ENCODE results near the gene TELO2.

TELO2 gene

DNA sequence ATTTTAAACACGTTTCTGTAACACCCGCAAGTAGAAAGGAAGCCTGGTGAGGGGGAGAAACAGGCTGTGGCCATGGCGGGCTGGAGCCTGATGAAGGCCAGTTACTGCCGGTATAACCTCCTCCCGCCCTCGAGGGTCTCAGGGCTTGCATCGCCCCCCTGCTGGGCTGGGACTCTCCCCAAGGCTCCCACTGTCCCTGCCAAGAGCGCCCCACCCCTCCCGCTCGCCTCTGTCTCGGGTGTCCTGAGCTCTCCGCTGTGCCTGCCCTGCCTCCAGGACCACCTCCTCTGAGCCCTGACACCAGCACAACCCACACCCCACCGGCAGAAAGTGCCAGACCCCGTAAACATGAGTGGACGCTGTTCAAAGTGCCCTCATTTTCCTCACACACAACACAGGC is 59.0 kb downstream of the TELO2 start:
- TF ChIP-seq CTCF (IDR thresholded peaks at IDR 0.05) = no peak
- Histone ChIP-seq H3K27me3 (ENCODE audit: control insufficient read depth, insufficient read depth, low read length) (no peaks in the 10 kb centered on the region), H3K27ac (no peak overlapping the region), H3K4me2 (ENCODE audit: low read length) (no peak overlapping the region), H3K79me2 (peaks cover 5% of the 10 kb centered on the region), H3K36me3 (ENCODE audit: control insufficient read depth, insufficient read depth, low read length) (no peaks in the 10 kb centered on the region), H3K9me3 (ENCODE audit: control insufficient read depth, low read length) (no peaks in the 10 kb centered on the region), H3K9ac (no peak overlapping the region), H3K4me1 (no peaks in the 10 kb centered on the region), H3K4me3 (ENCODE audit: low read depth, low read length) (no peak overlapping the region), H2AFZ (no peak overlapping the region)

DNA sequence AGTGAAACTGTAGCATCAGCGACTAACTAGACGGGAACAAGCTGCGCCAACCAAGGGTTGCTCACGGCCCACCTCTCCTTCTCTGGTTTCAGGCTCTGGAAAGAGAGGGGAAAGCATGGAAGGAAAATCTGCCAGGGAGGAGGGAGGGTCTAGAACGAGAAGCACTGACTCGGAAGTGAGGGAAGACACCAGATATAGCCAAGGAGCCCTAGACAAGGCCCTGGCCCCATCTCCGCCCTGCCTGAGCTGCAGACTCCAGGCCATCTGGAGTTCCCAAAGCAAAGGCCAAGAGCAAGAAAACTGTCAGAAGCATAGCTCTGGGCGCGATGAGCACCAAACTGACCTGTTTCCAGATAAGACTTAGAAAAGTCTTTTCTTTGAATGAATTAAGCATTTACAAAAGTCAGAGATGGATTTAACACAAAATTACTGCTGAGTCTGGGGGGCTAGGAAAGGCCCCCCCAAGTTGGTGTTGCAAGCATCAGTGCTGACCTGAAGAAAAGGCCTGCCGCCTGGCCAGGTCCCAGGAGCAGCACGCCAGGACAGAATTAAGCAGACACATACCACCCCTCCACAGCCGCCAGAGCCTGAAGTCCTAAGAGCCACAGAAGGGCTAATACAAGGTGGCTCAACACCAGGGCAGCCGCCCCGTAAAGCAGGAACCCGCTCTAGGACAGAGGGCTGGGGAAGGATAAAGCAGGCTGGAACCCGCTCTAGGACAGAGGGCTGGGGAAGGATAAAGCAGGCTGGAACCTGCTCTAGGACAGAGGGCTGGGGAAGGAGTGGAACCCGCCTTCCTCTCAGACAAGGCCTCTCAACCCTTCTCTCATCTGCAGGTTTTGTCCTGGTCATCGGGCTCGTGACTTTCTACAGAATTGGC is 61.0 kb downstream of the TELO2 start:
- Histone ChIP-seq H3K27me3 (ENCODE audit: control insufficient read depth, insufficient read depth, low read length) (no peaks in the 10 kb centered on the region), H3K27ac (no peak overlapping the region), H3K79me2 (peaks cover 5% of the 10 kb centered on the region), H3K36me3 (ENCODE audit: control insufficient read depth, insufficient read depth, low read length) (no peaks in the 10 kb centered on the region), H3K9me3 (ENCODE audit: control insufficient read depth, low read length) (no peaks in the 10 kb centered on the region), H3K4me3 (ENCODE audit: low read depth, low read length) (no peak overlapping the region), H3K4me2 (ENCODE audit: low read length) (no peak overlapping the region), H2AFZ (no peak overlapping the region), H3K9ac (no peak overlapping the region), H3K4me1 (no peaks in the 10 kb centered on the region)
- no peak for TF ChIP-seq CTCF (IDR thresholded peaks at IDR 0.05)

DNA sequence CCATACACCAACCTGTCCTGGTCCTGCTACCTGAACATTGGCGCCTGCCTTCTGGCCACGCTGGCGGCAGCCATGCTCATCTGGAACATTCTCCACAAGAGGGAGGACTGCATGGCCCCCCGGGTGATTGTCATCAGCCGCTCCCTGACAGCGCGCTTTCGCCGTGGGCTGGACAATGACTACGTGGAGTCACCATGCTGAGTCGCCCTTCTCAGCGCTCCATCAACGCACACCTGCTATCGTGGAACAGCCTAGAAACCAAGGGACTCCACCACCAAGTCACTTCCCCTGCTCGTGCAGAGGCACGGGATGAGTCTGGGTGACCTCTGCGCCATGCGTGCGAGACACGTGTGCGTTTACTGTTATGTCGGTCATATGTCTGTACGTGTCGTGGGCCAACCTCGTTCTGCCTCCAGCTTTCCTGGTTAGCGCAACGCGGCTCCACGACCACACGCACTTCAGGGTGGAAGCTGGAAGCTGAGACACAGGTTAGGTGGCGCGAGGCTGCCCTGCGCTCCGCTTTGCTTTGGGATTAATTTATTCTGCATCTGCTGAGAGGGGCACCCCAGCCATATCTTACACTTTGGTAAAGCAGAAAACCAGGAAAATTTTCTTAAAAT is 61.8 kb downstream of the TELO2 start:
- no peaks in the 10 kb centered on the region for H3K27me3 ChIP-seq (ENCODE audit: control insufficient read depth, insufficient read depth, low read length)
- no peak overlapping the region for H2AFZ ChIP-seq
- H3K9ac ChIP-seq = no peak overlapping the region
- no peaks in the 10 kb centered on the region for H3K36me3 ChIP-seq (ENCODE audit: control insufficient read depth, insufficient read depth, low read length)
- H3K4me3 ChIP-seq (ENCODE audit: low read depth, low read length) = no peak overlapping the region
- no peaks in the 10 kb centered on the region for H3K9me3 ChIP-seq (ENCODE audit: control insufficient read depth, low read length)
- TF ChIP-seq CTCF (IDR thresholded peaks at IDR 0.05) = no peak
- H3K79me2 ChIP-seq = peaks cover 5% of the 10 kb centered on the region
- H3K4me1 ChIP-seq = no peaks in the 10 kb centered on the region
- H3K27ac ChIP-seq = no peak overlapping the region
- H3K4me2 ChIP-seq (ENCODE audit: low read length) = no peak overlapping the region

GRCh38 chr16:1556254-1556653 is 63.1 kb downstream of the TELO2 start:
- Histone ChIP-seq H3K27me3 (ENCODE audit: control insufficient read depth, insufficient read depth, low read length) (no peaks in the 10 kb centered on the region), H3K4me3 (ENCODE audit: low read depth, low read length) (no peak overlapping the region), H3K36me3 (ENCODE audit: control insufficient read depth, insufficient read depth, low read length) (no peaks in the 10 kb centered on the region), H3K27ac (no peak overlapping the region), H3K79me2 (peaks cover 5% of the 10 kb centered on the region), H3K9ac (no peak overlapping the region), H3K4me2 (ENCODE audit: low read length) (no peak overlapping the region), H2AFZ (no peak overlapping the region), H3K9me3 (ENCODE audit: control insufficient read depth, low read length) (no peaks in the 10 kb centered on the region), H3K4me1 (no peaks in the 10 kb centered on the region)
- TF ChIP-seq CTCF (IDR thresholded peaks at IDR 0.05) = no peak

Measured in parathyroid adenoma (tissue), 2 donors.